ENCODE data around the gene ACER1. TPM values are rescaled to one million over a fixed set of nuclear protein-coding genes. Genes with fewer than 3 reads are reported as not detected.

Gene ACER1
- total and polyA plus RNA-seq, 2 of the 13 experiments (the other 11 are each of a cell fraction or from before 2014, with no cell fraction given), result not detected

GRCh38 chr19:6322284-6322683 lies 11.1 kb downstream of the ACER1 start:
- Histone ChIP-seq H2AFZ (ENCODE audit: low read length) (no peak overlapping the region), H3K27ac (ENCODE audit: extremely low read length, insufficient read depth, low read length) (no peak overlapping the region), H3K79me2 (ENCODE audit: insufficient read depth, low read length) (no peaks in the 10 kb centered on the region), H3K4me3 (replicated peaks in 1 of 3; ENCODE audit: insufficient read depth in 1 of 3, low read depth in 2 of 3, low read length in 3 of 3) (no peak overlapping the region), H3K4me1 (ENCODE audit: insufficient read depth, low read length) (no peaks in the 10 kb centered on the region), H3K9me3 (ENCODE audit: low read length) (no peaks in the 10 kb centered on the region), H3K9ac (ENCODE audit: insufficient read depth, low read depth, low read length) (no peak overlapping the region), H3K4me2 (ENCODE audit: low read depth, low read length) (no peak overlapping the region), H4K20me1 (ENCODE audit: insufficient read depth, low read length) (no peaks in the 10 kb centered on the region), H3K27me3 (ENCODE audit: control insufficient read depth in 1 of 2, insufficient read depth in 2 of 2, low read length in 2 of 2) (peaks cover 1 to 4% of the 10 kb centered on the region in 2 experiments; a peak in 3 of 5 replicates), H3K36me3 (replicated peaks in 1 of 2; ENCODE audit: control insufficient read depth in 1 of 2, insufficient read depth in 2 of 2, low read length in 2 of 2) (no peaks in the 10 kb centered on the region)
- ATAC-seq, result no peak
- in situ Hi-C loops (cut with HindIII; ENCODE audit: extremely low pct_ligation_motif_present, low pct_unique_long_range_greater_than_20kb), result loop anchor here (25.0 kb wide), 1 partner anchor 285 kb away; no protein-coding TSS in a partner anchor
- ChIA-PET CTCF (ENCODE audit: low intra/inter-chr PET ratio, low total read pairs) (no interaction called here), POLR2A (no interaction called here)
- WGBS (ENCODE audit: low lambda C conversion rate), result 0% methylated on average over 3 of the region's 3 CpGs
- no peak for DNase-seq (ENCODE audit: low spot score)
- no TSS peak for BruUV-seq (replicated peaks)
- no peak for FAIRE-seq
- TF ChIP-seq ZNF670 (CRISPR knock-in tag; IDR thresholded peaks at IDR 0.05; ENCODE audit: borderline replicate concordance) (no peak), ARID3A (IDR thresholded peaks at IDR 0.05; ENCODE audit: low read depth, low read length) (no peak), GATA4 (IDR thresholded peaks at IDR 0.05; ENCODE audit: borderline replicate concordance, low read depth) (no peak), ZNF382 (CRISPR knock-in tag; IDR thresholded peaks at IDR 0.05; ENCODE audit: borderline replicate concordance) (no peak), ZNF230 (CRISPR knock-in tag; IDR thresholded peaks at IDR 0.05) (no peak), ZNF567 (CRISPR knock-in tag; IDR thresholded peaks at IDR 0.05; ENCODE audit: borderline replicate concordance) (no peak), KDM6A (CRISPR knock-in tag; IDR thresholded peaks at IDR 0.05; ENCODE audit: low read depth) (no peak), CBX1 (IDR thresholded peaks at IDR 0.05; ENCODE audit: low read depth) (no peak), ZNF691 (CRISPR knock-in tag; IDR thresholded peaks at IDR 0.05; ENCODE audit: borderline replicate concordance, low read depth) (no peak), ZBTB10 (CRISPR knock-in tag; IDR thresholded peaks at IDR 0.05; ENCODE audit: borderline replicate concordance) (no peak), STAT6 (CRISPR knock-in tag; IDR thresholded peaks at IDR 0.05; ENCODE audit: borderline replicate concordance) (no peak)
- intact Hi-C loops (cut with micrococcal nuclease; ENCODE audit: unreplicated experiment), result no loop called here
